GM19452 (cell line): ENCODE data around the gene PDF.

Experiments
- ATAC-seq: cut with Tn5 transposase; IDR thresholded peaks from one replicate; pipeline ENCODE4 v1.9.1; 2021; ENCODE audit not compliant: unreplicated experiment

Gene PDF

GRCh38 chr16:69339289-69340094 is 9.1 kb upstream of the PDF start, which contains the start of the genes COG8 and NIP7:
COG8 (minus strand) TSS chr16:69339564; CDS start chr16:69339552, 12 bp downstream.
NIP7 (plus strand) TSS chr16:69339772; CDS start chr16:69339830, 58 bp downstream.
- peak; percentile 91 for ATAC-seq

- ATAC-seq = no peak
These were observed 8.3 kb upstream of the PDF start for GRCh38 chr16:69338557-69339288.

- ATAC-seq = no peak
These were observed 4.3 kb upstream of the PDF start for GRCh38 chr16:69334696-69335095.

DNA sequence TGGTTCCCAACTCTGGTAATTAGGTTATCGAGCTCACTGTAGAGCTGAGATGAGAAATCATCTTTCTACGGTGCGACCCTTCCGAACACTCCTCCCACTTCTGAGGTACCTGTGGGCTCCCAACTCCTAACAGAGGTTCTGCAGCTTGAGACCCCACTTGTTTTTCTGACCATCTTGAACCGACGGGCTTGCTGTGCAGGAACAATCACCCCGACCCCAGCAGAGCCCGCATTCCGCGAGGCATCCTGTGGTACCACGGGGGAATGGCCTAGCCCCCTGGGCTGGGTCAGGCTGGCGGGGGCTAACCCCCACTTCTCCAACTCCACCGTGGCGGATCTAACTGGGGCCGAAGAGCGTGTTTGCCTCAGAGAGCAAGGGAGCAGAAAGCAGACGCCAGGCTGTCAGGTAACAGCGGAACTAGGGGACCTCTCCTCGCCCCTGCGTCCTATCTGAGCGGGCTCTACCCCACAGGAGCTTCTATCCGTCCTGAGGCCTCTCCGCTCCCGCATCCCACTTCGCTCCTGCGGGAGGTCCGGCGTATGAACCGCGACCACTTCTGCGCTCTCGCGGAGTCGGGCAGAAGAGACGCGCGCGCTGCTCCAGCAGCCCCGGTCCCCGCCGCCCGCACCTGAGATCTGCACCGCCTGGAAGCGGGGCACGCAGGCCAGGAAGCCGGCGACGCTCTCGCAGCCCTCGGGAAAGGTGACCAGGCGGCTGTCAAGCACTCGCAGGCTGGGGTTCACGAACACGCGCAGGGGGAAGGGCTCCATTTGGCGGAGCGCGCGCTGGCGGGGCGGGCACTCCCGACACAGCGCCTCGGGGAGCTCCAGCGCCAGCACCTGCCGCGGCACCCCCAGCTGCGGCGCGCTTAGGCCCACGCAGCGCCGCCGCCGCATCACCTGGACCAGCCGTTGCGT is 761 bp downstream of the PDF start:
- ATAC-seq = peak; percentile 26

- no peak for ATAC-seq
These were observed 1.5 kb downstream of the PDF start for GRCh38 chr16:69328854-69329316.

GRCh38 chr16:69327585-69328310 is 2.6 kb downstream of the PDF start:
- ATAC-seq = no peak

GRCh38 chr16:69326172-69326873 is 4.1 kb downstream of the PDF start:
- no peak for ATAC-seq

GRCh38 chr16:69325784-69326171 is 4.6 kb downstream of the PDF start:
- no peak for ATAC-seq

GRCh38 chr16:69324585-69325253 is 5.7 kb downstream of the PDF start:
- ATAC-seq = no peak

DNA sequence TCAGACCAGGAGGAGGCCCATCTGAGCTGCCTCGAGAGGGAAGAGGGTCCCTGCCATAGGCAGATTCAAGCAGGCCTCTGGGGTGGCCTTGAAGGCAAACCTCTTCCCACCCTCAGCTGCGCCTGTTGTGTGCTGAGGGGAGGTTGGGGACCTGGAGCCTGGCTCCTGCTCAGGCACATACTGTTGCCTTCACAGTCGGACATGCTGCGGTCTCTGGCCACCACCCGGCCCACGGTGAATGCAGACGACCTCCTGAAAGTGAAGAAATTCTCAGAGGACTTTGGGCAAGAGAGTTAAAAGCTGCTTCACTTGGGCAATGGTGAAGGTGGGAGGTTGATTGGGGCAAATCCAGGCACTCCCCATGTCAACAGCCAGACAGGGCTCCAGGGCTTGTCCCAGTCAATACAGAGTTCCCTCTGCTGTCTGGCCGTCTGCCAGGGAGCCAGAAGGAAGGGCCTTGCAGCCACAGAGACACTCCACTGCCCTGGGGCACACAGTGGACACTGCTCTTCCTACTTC is 6.3 kb downstream of the PDF start:
- ATAC-seq = no peak

DNA sequence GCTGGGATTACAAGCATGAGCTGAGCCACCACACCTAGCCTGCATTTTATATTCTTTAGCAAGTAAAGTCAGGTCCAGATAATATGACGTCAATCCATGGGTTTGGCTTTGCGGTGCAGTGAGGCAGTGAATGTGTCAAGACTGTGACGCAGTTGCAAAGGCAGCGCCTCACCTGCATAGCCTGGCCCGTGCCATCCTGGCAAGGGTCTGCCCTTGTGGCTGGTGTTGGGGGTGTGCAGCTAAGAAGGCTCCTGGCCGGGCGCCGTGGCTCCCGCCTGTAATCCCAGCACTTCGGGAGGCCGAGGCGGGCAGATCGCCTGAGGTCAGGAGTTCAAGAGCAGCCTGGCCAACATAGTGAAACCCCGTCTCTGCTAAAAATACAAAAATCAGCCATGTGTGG is 7.0 kb downstream of the PDF start:
- ATAC-seq = no peak

GRCh38 chr16:69322343-69322742 is 8.0 kb downstream of the PDF start:
- no peak for ATAC-seq

DNA sequence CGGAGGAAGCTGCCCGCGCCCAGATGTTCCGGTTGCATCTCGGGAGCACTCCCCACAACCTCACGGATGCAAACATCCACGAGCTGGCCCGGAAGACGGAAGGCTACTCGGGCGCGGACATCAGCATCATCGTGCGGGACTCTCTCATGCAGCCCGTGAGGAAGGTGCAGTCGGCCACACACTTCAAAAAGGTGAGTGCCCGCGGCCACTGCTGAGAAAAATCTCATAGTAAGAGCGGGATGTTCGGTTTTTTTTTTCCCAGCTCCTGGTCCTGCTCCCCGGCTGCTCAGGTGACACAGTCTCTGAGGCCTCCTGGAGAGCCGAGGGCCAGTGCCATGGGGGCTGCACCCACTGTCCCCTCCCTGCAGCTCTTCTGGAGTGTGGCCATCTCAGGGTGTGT is 9.3 kb downstream of the PDF start:
- ATAC-seq = no peak

DNA sequence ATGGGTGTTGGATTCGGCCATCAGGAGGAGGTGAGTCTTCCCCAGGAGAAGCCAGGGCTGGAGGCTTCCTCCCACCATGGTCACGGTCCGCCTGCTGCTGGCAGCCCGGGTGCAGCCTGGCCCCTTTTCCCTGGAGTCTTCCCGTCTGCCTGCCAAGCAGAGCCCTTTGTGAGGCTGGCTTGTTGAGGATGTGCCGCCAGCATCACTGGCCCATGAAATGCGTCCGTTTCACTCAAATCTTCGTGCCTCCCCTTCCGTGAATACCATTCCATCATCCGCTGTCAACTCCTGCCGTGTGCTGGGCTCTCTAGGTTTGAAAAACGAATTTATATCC is 9.7 kb downstream of the PDF start:
- no peak for ATAC-seq

GRCh38 chr16:69319826-69320739 is 10.3 kb downstream of the PDF start:
- no peak for ATAC-seq

DNA sequence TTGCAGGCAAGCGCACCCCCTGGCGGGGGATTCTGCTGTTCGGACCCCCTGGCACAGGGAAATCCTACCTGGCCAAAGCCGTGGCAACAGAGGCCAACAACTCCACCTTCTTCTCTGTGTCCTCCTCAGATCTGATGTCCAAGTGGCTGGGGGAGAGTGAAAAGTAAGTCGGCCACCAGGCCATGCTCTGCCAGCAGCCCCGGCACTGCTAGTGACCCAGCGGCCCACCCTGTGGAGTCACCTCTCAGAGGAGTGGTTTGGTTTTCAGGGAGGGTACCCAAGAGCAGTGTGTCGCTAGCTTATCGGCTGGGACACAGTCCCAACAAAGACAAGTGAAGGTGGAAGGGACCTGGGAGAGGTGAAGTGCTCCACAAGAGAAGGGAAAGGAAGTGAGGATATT is 11.0 kb downstream of the PDF start:
- no peak for ATAC-seq

GRCh38 chr16:69318911-69319289 is 11.5 kb downstream of the PDF start:
- ATAC-seq = no peak
